HG03064 (cell line): Measurements from ENCODE around the gene CLRN1.
A peak's percentile ranks its signal among the peaks of the same experiment; 100 is the strongest.

Experiments
- ATAC-seq: cut with Tn5 transposase; IDR thresholded peaks from one replicate; pipeline ENCODE4 v1.9.1; 2021; ENCODE audit warnings: low read depth; ENCODE audit not compliant: unreplicated experiment

CLRN1 gene

DNA sequence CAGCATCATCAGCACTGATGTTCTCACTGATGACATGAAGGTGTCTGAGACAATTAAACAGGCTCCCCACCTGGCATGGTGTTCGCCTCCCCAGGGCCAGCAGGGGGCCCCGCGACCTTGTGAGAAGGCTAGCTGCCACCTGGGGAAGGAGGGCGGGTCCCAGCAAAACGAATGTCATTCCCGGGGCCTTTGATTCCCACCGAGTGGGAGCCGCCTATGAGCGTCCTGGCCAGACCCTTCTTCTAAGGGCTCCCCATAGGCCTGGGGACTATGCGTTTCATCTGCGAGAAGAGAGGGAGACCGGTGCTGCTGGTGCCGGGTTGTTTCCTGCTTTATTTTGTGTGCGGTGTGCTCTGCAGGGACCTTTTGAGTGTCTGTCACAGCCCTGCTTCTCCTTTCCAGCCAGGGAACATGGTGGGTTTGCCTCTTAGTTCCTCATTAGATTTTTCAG is 46.8 kb downstream of the CLRN1 start:
- peak; percentile 73 for ATAC-seq

- ATAC-seq: no peak
Measured at GRCh38 chr3:150922611-150923010, 49.9 kb downstream of the CLRN1 start.

DNA sequence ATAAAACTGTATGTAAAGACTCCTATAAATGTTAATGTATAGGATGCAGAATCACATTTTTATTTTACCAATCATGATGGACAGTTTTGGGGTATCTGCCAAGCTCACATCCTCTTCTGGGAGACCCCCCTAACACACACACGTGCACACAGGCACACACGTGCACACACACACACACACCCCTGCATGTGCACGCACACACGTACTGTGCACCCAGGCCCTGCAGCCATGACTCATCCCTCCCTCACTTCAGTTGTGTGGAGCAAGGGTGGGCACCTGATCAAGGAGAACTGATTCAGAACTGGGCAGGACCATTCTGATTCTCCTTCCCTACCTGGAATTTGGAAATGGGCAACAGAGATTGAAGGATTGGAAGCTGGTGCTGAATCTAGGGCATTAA is 51.3 kb downstream of the CLRN1 start:
- no peak for ATAC-seq

- ATAC-seq: no peak
Measured at GRCh38 chr3:150920236-150920635, 52.3 kb downstream of the CLRN1 start.

- ATAC-seq: no peak
Measured at GRCh38 chr3:150917951-150918350, 54.6 kb downstream of the CLRN1 start.

DNA sequence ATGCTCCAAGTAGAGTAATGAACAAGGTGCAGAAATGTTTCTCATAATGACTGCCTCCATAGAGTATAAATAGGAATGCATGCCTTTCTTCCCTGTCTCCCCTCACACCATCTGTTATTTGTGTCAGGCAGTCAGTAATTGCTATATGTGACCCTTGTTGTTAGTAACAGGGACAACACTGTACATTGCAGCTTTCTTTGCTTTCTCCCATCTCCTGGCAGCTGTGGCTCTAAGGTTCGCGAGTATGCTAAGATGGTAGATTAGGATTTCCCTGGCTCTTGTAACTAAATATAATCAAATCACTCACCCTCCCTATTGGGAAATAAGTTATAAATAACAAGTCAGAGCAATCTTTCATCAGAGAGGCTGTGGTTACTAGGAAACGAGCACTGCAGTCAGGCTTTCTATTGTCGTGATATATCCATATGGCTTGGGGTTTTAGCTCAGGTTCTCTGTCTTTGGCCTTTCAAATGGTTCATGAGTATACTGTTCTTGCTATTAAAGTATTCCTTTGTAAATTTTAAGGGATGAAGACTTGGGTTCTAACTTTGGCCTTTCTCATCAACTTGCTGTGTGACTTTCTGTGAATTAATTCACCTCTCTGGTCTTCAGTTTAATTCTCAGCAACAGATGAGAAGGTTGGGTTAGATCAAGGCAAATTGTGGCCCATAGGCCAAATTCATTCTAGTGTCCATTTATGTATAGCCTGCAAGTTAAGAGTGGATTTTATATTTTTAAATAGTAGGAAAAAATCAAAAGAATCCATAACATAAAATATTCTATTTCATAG is 59.2 kb downstream of the CLRN1 start:
- no peak for ATAC-seq

DNA sequence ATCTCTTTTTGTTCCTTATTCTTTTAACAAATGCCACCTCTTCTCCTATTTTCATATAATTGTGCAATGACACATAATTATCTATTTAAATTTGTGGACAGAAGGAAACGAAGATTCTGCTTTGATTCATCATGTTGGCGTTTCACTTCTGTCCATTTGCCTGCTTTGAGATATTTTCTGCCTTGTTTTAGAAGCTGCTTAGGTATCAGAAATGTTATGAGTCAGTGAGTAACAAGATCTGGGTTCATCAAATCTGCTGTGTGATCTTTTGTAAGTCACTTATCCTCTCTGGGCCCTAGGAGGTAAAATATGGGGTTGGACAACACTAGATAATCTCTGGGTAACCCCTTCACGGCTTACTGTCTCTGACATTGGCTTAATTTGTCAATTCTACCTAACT is 60.0 kb downstream of the CLRN1 start:
- ATAC-seq: no peak

- ATAC-seq: no peak
Measured at GRCh38 chr3:150911771-150912170, 60.8 kb downstream of the CLRN1 start.

GRCh38 chr3:150906461-150906860 is 66.1 kb downstream of the CLRN1 start:
- no peak for ATAC-seq

GRCh38 chr3:150905746-150906145 is 66.8 kb downstream of the CLRN1 start:
- ATAC-seq: no peak

GRCh38 chr3:150905339-150905738 is 67.2 kb downstream of the CLRN1 start, which contains the start of gene MINDY4B:
Gene MINDY4B, minus strand, starts transcription at chr3:150905439. Its CDS starts 0 bp downstream, at chr3:150905439.
- no peak for ATAC-seq

GRCh38 chr3:150902988-150903387 is 69.5 kb downstream of the CLRN1 start:
- ATAC-seq: no peak

GRCh38 chr3:150901793-150902192 is 70.7 kb downstream of the CLRN1 start:
- ATAC-seq: no peak

DNA sequence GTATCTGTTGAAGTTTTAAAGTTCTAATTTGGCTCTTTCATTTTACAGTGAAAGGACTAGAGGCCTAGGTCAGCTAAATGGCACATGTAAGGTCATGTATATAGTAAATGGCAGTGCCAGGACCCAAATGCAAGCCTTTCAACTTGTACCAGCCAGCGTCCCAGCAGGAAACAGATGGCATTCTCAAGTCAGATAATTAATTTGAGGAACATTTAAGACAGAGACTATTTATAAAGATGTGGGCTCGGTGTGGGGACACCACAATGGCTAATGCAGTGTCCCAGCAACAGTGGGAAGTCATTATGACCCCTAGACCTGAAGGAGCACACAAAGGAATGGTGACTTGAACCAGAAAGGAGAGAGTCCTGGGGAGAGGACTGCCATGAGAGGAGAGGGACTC is 73.4 kb downstream of the CLRN1 start:
- no peak for ATAC-seq

DNA sequence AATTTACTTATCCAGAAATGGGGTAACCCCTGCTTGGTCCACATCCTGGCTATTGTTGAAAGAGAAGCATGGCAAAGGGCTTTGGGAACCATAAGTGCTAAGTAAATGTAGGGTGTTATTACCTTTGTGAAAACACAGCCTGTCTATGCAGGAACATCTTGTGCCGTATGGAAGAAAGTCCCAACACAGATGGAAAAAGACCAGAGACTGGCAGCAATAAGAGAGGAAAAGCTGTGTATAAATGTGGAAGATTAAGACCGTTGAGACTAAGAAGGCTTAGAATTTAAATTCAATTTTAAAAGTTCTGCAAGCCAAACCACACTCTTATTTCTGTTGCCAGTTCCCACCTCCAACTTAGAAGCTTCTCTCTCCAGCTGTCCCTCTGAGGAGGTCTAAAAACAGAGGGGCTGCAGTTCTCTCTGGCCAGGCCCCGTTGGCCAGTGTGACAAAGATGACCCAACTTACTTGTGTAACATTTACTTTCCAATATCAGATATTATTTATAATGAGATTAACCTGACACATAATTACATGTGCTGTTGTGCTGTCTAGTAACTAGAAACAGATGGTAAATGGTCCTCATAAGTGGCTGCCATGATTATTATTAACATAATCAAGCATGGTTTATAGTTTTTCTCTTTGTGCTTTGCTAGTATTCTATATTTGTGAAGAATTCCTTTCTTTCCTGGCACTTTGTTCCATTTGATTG is 74.3 kb downstream of the CLRN1 start:
- ATAC-seq: no peak

- no peak for ATAC-seq
Measured at GRCh38 chr3:150897592-150897991, 74.9 kb downstream of the CLRN1 start.

DNA sequence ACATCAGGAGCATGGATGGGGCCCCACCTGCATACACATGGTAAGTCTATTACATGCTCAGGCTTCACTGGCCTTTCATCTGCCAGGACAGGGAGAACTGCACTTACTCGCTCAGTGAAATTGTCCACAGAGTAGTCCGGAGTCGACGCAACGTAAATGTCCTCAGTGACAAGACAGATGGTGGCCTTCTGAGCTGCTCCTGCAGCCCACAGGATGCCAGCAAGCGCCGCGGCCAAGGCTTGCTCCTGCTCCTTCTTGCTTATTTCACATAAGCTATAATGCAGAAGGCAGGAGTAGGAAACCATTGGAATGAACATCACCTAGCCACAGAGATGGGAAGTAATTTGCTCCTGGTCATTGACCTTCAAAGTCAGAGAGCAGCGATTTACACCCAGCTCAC is 81.7 kb downstream of the CLRN1 start:
- ATAC-seq: no peak

DNA sequence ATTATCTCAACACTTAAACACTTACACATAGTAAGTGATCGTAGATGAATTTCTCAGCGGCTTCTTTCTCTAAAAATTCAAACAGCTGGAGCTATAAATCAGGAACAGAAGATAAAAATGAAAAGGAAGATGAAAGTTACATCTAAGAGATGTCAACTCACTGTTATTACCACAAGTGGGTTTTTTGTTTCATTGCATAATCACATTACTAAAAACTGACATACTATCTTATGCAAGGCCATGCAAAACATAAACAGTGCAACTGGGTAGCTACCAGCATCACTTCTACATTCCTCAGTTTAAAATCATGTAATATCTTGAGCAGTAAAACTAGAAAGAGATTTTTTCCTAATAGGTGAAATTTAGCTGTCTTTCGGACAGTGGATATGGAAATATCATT is 82.2 kb downstream of the CLRN1 start:
- ATAC-seq: no peak

DNA sequence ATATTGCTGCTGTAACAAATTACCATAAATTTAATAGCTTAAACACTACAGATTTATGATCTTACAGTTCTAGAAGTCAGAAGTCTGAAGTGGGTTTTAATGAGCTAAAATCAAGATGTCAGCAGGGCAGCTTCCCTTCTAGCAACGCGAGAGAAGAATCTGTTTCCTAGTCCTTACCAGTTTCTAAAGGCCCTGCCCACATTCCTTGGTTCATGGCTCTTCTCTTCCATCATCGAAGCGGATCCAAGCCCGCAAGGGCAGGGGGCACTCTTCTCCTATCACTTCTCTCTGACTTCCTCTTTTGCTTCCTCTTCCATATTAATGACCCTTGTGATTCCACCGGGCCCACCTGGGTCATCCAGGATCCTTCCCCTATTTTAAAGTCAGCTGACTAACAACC is 83.4 kb downstream of the CLRN1 start:
- ATAC-seq: no peak

DNA sequence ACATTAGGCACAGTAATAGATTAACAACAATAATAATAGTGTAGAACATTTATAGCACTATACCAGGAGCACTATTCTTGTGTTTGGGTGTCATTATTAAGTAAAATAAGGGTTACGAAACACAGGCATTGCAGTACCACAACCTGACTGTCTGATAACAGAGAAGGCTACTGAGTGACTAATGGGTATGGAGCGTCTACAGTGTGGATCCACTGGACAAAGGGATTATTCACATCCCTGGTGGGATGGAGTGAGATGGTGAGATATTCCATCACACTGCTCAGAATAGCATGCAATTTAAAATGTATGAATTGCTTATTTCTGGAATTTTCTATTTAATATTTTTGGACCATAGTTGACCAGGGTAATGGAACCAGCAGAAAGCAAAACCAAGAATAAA is 85.5 kb downstream of the CLRN1 start:
- ATAC-seq: no peak

GRCh38 chr3:150885535-150885934 is 87.0 kb downstream of the CLRN1 start:
- ATAC-seq: no peak

GRCh38 chr3:150878996-150879575 is 93.4 kb downstream of the CLRN1 start:
- no peak for ATAC-seq
